GM06990 (cell line): Measurements from ENCODE around the gene GRM7.

Experiments used
- DNase-seq: peaks from one replicate; pipeline ENCODE4 v3.0.0-alpha.2; 2011; ENCODE audit not compliant: insufficient read length; ENCODE audit errors: extremely low read depth
- H3K27me3 ChIP-seq: replicated peaks from 2 replicates; pipeline ENCODE4 v1.6.0; 2011; ENCODE audit warnings: low read length; ENCODE audit not compliant: control insufficient read depth, insufficient read depth
- H3K36me3 ChIP-seq: 2 replicates; pipeline ENCODE4 v1.5.1; 2011; ENCODE audit warnings: low read length; ENCODE audit not compliant: control insufficient read depth, insufficient read depth
- H3K4me3 ChIP-seq: replicated peaks from 2 replicates; pipeline ENCODE4 v1.5.1; 2011; ENCODE audit warnings: low read depth, mild to moderate bottlenecking, control low read depth, low read length
- TF ChIP-seq, protein P1 (sequence below): IDR thresholded peaks from 2 replicates; pipeline ENCODE4 v1.5.1; 2011; ENCODE audit warnings: low read length, control low read depth, mild to moderate bottlenecking, inconsistent platforms; ENCODE audit not compliant: insufficient read depth, poor library complexity, severe bottlenecking

Gene GRM7

DNA sequence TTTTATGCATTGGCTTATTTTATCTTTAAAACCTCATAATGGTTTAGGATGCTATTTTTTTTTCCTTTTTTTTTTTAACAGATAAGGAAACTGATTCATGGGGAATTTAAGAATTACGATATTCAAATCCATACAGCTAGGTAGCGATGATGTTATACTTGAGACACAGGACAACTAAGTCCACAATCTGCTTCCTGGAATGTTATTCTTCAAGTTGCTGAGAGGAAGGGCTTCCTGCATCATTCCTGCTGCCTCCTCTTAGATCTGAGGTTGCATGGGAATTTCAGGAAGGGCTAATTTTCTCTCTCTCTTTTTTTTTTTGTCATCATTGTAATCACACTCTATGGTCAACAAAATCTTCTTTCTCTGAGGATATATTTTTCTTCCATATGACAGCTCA, 595.5 kb downstream of the GRM7 start:
- TF ChIP-seq, protein P1, sequence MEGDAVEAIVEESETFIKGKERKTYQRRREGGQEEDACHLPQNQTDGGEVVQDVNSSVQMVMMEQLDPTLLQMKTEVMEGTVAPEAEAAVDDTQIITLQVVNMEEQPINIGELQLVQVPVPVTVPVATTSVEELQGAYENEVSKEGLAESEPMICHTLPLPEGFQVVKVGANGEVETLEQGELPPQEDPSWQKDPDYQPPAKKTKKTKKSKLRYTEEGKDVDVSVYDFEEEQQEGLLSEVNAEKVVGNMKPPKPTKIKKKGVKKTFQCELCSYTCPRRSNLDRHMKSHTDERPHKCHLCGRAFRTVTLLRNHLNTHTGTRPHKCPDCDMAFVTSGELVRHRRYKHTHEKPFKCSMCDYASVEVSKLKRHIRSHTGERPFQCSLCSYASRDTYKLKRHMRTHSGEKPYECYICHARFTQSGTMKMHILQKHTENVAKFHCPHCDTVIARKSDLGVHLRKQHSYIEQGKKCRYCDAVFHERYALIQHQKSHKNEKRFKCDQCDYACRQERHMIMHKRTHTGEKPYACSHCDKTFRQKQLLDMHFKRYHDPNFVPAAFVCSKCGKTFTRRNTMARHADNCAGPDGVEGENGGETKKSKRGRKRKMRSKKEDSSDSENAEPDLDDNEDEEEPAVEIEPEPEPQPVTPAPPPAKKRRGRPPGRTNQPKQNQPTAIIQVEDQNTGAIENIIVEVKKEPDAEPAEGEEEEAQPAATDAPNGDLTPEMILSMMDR = no peak
- Histone ChIP-seq H3K4me3 (no peak overlapping the region), H3K27me3 (no peaks in the 10 kb centered on the region), H3K36me3 (no peaks in the 10 kb centered on the region)
- DNase-seq = no peak

DNA sequence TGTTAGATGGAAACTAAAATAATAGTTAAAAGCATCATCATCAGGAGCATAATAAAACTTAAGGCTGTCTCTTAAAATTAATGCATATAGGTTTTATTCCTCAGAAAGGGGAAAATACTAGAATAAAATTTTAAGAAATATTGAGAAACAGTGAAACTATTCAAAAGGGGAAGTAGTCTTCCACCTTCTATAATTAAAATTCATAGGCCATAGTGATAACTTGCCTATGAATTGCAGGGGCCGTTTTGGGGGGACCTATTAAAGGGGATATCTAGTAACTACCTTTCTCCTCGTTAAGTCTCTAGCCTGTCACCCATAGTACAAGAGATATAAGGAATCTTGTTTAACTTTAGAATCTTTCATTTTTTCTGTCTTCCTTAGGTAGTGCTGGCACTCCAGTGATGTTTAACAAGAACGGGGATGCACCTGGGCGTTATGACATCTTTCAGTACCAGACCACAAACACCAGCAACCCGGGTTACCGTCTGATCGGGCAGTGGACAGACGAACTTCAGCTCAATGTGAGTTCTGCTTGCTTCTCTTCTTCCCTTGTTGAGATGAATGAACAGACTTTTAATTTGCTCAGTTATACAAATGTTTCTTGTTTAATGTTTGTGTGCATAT, 600.4 kb downstream of the GRM7 start:
- Histone ChIP-seq H3K27me3 (no peaks in the 10 kb centered on the region), H3K36me3 (no peaks in the 10 kb centered on the region), H3K4me3 (no peak overlapping the region)
- no peak for DNase-seq
- TF ChIP-seq, protein P1 = no peak

DNA sequence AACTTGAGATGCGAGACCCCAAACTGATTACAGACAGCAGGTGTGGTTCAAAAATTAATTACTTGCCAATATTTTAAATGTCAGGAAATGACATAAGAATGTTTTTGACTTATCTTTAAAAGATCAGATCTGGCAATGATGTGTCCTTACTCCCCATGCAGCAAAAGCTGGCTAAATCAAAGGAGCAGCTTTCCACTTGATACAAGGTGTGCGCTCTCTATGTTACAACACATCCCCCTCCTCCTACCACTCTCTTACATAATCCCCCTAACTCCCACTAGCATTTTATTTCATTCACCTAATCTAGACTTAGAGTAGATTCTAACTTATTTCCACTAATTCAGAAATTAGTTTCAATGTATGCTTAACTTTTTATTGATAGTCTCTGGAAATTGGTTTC, 609.0 kb downstream of the GRM7 start:
- no peaks in the 10 kb centered on the region for H3K27me3 ChIP-seq
- DNase-seq = no peak
- H3K4me3 ChIP-seq = no peak overlapping the region
- no peaks in the 10 kb centered on the region for H3K36me3 ChIP-seq
- TF ChIP-seq, protein P1 = no peak

DNA sequence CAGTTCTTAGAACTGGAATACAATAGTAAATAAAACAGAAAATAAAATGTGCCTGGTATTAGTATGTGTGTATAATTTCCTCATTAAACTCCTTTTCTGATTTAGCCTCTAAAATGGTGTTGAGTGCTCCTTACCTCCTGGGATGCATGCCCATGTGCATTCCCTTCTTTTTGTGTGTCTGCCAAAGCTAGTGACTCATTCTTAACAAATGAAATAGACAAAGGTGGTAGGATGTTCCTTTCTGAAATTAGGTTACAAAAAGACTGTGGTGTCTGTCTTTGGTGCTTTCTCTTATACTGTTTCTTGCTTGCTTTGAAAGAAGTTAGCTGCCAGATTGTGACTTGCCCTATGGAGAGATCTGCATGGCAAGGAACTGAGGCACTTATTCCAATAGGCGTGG, 623.7 kb downstream of the GRM7 start:
- TF ChIP-seq, protein P1 = no peak
- DNase-seq = no peak
- Histone ChIP-seq H3K36me3 (no peaks in the 10 kb centered on the region), H3K27me3 (no peaks in the 10 kb centered on the region), H3K4me3 (no peak overlapping the region)

DNA sequence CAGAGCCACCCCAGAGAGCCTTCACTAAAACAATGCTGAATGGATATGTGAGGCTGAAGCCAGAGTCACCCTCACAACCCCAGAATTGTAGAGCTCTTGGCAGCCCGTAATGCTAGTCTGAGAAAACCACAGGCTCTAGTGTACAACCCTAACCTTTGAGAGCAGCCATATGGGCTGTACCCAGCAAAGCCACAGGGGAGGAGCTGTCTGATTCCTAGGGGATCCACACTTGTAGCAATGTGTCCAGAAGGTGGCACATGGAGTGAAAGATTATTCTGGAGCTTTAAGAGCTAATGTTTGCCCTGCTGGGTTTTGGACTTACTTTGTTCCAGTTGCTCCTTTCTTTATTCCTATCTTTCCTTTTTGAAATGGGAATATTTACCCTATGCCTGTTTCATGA, 626.8 kb downstream of the GRM7 start:
- no peak overlapping the region for H3K4me3 ChIP-seq
- no peaks in the 10 kb centered on the region for H3K36me3 ChIP-seq
- TF ChIP-seq, protein P1 = no peak
- H3K27me3 ChIP-seq = no peaks in the 10 kb centered on the region
- no peak for DNase-seq

DNA sequence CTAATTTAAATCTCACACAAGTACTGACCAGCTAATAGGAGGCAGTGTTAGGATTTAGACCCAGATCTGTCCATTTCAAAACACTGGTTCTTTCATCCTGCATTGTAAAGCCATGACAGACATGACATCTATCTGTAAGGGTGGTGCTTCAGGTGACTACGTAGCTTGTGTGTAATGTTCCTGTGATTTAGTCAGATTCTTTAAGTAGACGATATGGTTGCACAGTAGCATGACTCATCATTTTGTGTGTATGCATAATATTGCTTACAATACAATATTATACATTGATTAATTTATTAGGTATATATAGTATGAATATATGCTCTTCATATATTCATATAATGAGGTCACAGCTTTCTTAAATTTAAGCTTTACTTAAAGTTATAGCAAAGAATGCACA, 628.5 kb downstream of the GRM7 start:
- no peak overlapping the region for H3K4me3 ChIP-seq
- TF ChIP-seq, protein P1 = no peak
- no peaks in the 10 kb centered on the region for H3K27me3 ChIP-seq
- no peaks in the 10 kb centered on the region for H3K36me3 ChIP-seq
- DNase-seq = no peak
